H9 (cell line): ENCODE measurements around the gene WASF3. TPM values are rescaled to one million over a fixed set of nuclear protein-coding genes. Genes with fewer than 3 reads are reported as not detected.

Experiments
- DNase-seq: peaks from one replicate; pipeline ENCODE4 v3.0.0-alpha.2; 2017
- H2AFZ ChIP-seq: one replicate; pipeline ENCODE4 v1.6.1; 2013; ENCODE audit warnings: mild to moderate bottlenecking, low read length, control low read depth, moderate library complexity
- H2AK5ac ChIP-seq: 2 replicates; pipeline ENCODE4 v1.6.1; 2013; ENCODE audit warnings: low read length, control low read depth, mixed read lengths; ENCODE audit not compliant: insufficient read length
- H2BK120ac ChIP-seq: one replicate; pipeline ENCODE4 v1.6.1; 2013; ENCODE audit warnings: low read depth, mild to moderate bottlenecking, low read length, control low read depth, inconsistent platforms; ENCODE audit not compliant: poor library complexity, severe bottlenecking
- H2BK12ac ChIP-seq: 2 replicates; pipeline ENCODE4 v1.6.1; 2013; ENCODE audit warnings: low read length, control low read depth, mixed read lengths, low read depth; ENCODE audit not compliant: insufficient read length
- H2BK15ac ChIP-seq: 2 replicates; pipeline ENCODE4 v1.6.1; 2013; ENCODE audit warnings: low read depth, low read length, control low read depth
- H2BK20ac ChIP-seq: one replicate; pipeline ENCODE4 v1.6.1; 2013; ENCODE audit warnings: low read depth, mild to moderate bottlenecking, low read length, control low read depth, inconsistent platforms; ENCODE audit not compliant: poor library complexity, severe bottlenecking
- H2BK5ac ChIP-seq: 2 replicates; pipeline ENCODE4 v1.6.1; 2013; ENCODE audit warnings: low read length, control low read depth, mixed read lengths; ENCODE audit not compliant: insufficient read length
- H3K14ac ChIP-seq: 2 replicates; pipeline ENCODE4 v1.6.1; 2013; ENCODE audit warnings: low read length, control low read depth; ENCODE audit not compliant: insufficient read depth
- H3K18ac ChIP-seq: 2 replicates; pipeline ENCODE4 v1.6.1; 2013; ENCODE audit warnings: low read depth, mild to moderate bottlenecking, mixed read lengths, low read length, control low read depth; ENCODE audit not compliant: insufficient read length
- H3K23ac ChIP-seq: 2 replicates; pipeline ENCODE4 v1.6.1; 2013; ENCODE audit warnings: low read length, control low read depth, mixed read lengths, low read depth; ENCODE audit not compliant: insufficient read length
- H3K23me2 ChIP-seq: 2 replicates; pipeline ENCODE4 v1.6.1; 2013; ENCODE audit warnings: low read depth, mild to moderate bottlenecking, mixed read lengths, low read length, control low read depth; ENCODE audit not compliant: insufficient read length, poor library complexity, severe bottlenecking
- H3K27ac ChIP-seq: 2 replicates; pipeline ENCODE4 v1.5.1; 2013; ENCODE audit warnings: low read length, control low read depth, mixed read lengths, low read depth; ENCODE audit not compliant: insufficient read length
- H3K27me3 ChIP-seq: 2 replicates; pipeline ENCODE4 v1.6.1; 2013; ENCODE audit warnings: low read length, control low read depth, inconsistent platforms; ENCODE audit not compliant: insufficient read depth
- H3K4ac ChIP-seq: 2 replicates; pipeline ENCODE4 v1.6.1; 2013; ENCODE audit warnings: low read depth, mild to moderate bottlenecking, control low read depth, inconsistent platforms, low read length, moderate library complexity
- H3K4me1 ChIP-seq: 2 replicates; pipeline ENCODE4 v1.6.1; 2013; ENCODE audit warnings: low read length, control low read depth, inconsistent platforms; ENCODE audit not compliant: insufficient read depth
- H3K4me2 ChIP-seq: 2 replicates; pipeline ENCODE4 v1.6.1; 2013; ENCODE audit warnings: low read length, control low read depth, mixed read lengths; ENCODE audit not compliant: insufficient read length, insufficient read depth
- H3K56ac ChIP-seq: 2 replicates; pipeline ENCODE4 v1.6.1; 2013; ENCODE audit warnings: low read depth, mild to moderate bottlenecking, mixed read lengths, low read length, control low read depth; ENCODE audit not compliant: insufficient read length
- H3K79me1 ChIP-seq: 2 replicates; pipeline ENCODE4 v1.6.1; 2013; ENCODE audit warnings: low read depth, mild to moderate bottlenecking, moderate library complexity, low read length, control low read depth, inconsistent platforms; ENCODE audit not compliant: insufficient read depth, poor library complexity, severe bottlenecking
- H3K79me2 ChIP-seq: 2 replicates; pipeline ENCODE4 v1.6.1; 2013; ENCODE audit warnings: low read length, control low read depth, inconsistent platforms; ENCODE audit not compliant: insufficient read depth
- H3K9ac ChIP-seq: 2 replicates; pipeline ENCODE4 v1.6.1; 2013; ENCODE audit warnings: low read length, control low read depth, mixed read lengths; ENCODE audit not compliant: insufficient read length; ENCODE audit errors: extremely low read depth
- H3K9me3 ChIP-seq: one replicate; pipeline ENCODE4 v1.6.1; 2013; ENCODE audit warnings: low read depth, low read length, inconsistent platforms; ENCODE audit not compliant: control insufficient read depth
- H3T11ph ChIP-seq: one replicate; pipeline ENCODE4 v1.6.1; 2013; ENCODE audit warnings: mild to moderate bottlenecking, low read length, control low read depth, inconsistent platforms
- H4K20me1 ChIP-seq: one replicate; pipeline ENCODE4 v1.6.1; 2013; ENCODE audit not compliant: control insufficient read depth, insufficient read length, insufficient read depth
- H4K5ac ChIP-seq: 2 replicates; pipeline ENCODE4 v1.6.1; 2013; ENCODE audit warnings: low read depth, mild to moderate bottlenecking, mixed read lengths, low read length, control low read depth; ENCODE audit not compliant: insufficient read length
- H4K8ac ChIP-seq: replicated peaks from 2 replicates; pipeline ENCODE4 v1.6.1; 2013; ENCODE audit warnings: low read length, control low read depth, mixed read lengths, low read depth; ENCODE audit not compliant: insufficient read length
- H4K91ac ChIP-seq: 2 replicates; pipeline ENCODE4 v1.6.1; 2013; ENCODE audit warnings: low read depth, mild to moderate bottlenecking, moderate library complexity, mixed read lengths, low read length, control low read depth; ENCODE audit not compliant: insufficient read length
- H3K27ac Mint-ChIP-seq, 3 experiments: 2 replicates in 2 of 3; 3 replicates in 1 of 3; pipeline ENCODE4 v1.8.0; 2020 to 2021; ENCODE audit warnings: mixed read lengths in 3 of 3, mild to moderate bottlenecking in 1 of 3, moderate library complexity in 1 of 3
- H3K27me3 Mint-ChIP-seq: 2 replicates; pipeline ENCODE4 v1.8.0; 2021; ENCODE audit warnings: low read depth, mild to moderate bottlenecking, moderate library complexity, mixed read lengths
- H3K36me3 Mint-ChIP-seq, 3 experiments: 2 replicates in 2 of 3; 3 replicates in 1 of 3; pipeline ENCODE4 v1.8.0; 2020 to 2021; ENCODE audit warnings: low read depth in 3 of 3, mixed read lengths in 3 of 3; ENCODE audit not compliant: insufficient read depth in 1 of 3
- H3K4me1 Mint-ChIP-seq, 2 experiments: 2 replicates each; pipeline ENCODE4 v1.8.0; 2020; ENCODE audit warnings: mixed read lengths in 2 of 2
- H3K4me3 Mint-ChIP-seq, 2 experiments: 2 replicates in 1 of 2; 3 replicates in 1 of 2; pipeline ENCODE4 v1.8.0; 2020 to 2021; ENCODE audit warnings: mild to moderate bottlenecking in 2 of 2, mixed read lengths in 2 of 2, moderate library complexity in 1 of 2
- H3K9me3 Mint-ChIP-seq, 2 experiments: 2 replicates in 1 of 2; 3 replicates in 1 of 2; pipeline ENCODE4 v1.8.0; 2020; ENCODE audit warnings: mild to moderate bottlenecking in 2 of 2, mixed read lengths in 2 of 2, moderate library complexity in 1 of 2
- WGBS: extraction: QIAGEN DNeasy Blood & Tissue Kit; methylation state at CpG from one replicate; pipeline ENCODE4 v1.1.7; 2013; ENCODE audit warnings: missing lambda C conversion rate, low lambda C conversion rate, mixed read lengths; ENCODE audit not compliant: insufficient read length; ENCODE audit errors: extremely low coverage; 5-methylcytosine and 5-hydroxymethylcytosine counted together
- total RNA-seq: library from RNA; stranded (reverse); gene quantifications from 2 replicates; pipeline ENCODE4 v1.2.1, GENCODE V29; 2021
- TF ChIP-seq, protein P1 (sequence below): fragments of 200-600 bp; sonication (generic); conservative IDR thresholded peaks from 3 replicates; pipeline ENCODE4 v1.8.0; 2021; ENCODE audit warnings: antibody characterized with exemption, mild to moderate bottlenecking

The WASF3 gene
- total RNA-seq, 1 experiment from 2014 or later: 22.2 TPM

DNA sequence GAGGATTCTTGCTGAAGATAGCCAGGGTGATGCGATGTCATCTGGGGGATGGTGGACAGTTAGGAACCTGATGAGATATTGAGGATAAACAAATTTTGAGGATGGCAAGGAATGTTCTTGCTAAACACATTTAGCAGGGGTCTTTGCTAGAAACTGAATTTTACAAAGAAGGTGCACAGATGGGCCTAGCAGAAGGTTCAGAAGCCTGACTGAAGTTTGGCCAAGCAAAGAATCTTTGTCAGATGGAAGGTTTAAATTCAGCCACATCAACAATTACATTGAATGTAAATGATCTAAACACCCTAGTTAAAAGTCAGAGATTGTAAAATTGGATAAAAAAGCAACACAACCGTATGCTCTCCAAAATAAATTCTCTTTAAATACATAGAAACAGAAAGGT lies 68.8 kb downstream of the WASF3 start:
- Histone ChIP-seq H2BK20ac (no peak overlapping the region), H2BK5ac (no peak overlapping the region), H2AFZ (no peak overlapping the region), H2BK12ac (no peak overlapping the region), H3K27ac (no peak overlapping the region), H3K4me2 (no peak overlapping the region), H4K20me1 (no peaks in the 10 kb centered on the region), H4K8ac (no peak overlapping the region), H3K79me1 (no peaks in the 10 kb centered on the region), H4K91ac (no peak overlapping the region), H3K23ac (no peak overlapping the region), H2BK15ac (no peak overlapping the region), H4K5ac (no peak overlapping the region), H2BK120ac (no peak overlapping the region), H3K4me1 (no peaks in the 10 kb centered on the region), H3K23me2 (no peaks in the 10 kb centered on the region), H3K27me3 (no peaks in the 10 kb centered on the region), H2AK5ac (no peak overlapping the region), H3T11ph (no peak overlapping the region), H3K4ac (no peak overlapping the region), H3K56ac (no peak overlapping the region), H3K14ac (no peak overlapping the region), H3K18ac (no peak overlapping the region), H3K79me2 (0 out of 2 replicates have a peak, but pooled peaks cover 2% of the 10 kb centered on the region), H3K9ac (no peak overlapping the region), H3K9me3 (peaks cover 9% of the 10 kb centered on the region)
- TF ChIP-seq, protein P1, sequence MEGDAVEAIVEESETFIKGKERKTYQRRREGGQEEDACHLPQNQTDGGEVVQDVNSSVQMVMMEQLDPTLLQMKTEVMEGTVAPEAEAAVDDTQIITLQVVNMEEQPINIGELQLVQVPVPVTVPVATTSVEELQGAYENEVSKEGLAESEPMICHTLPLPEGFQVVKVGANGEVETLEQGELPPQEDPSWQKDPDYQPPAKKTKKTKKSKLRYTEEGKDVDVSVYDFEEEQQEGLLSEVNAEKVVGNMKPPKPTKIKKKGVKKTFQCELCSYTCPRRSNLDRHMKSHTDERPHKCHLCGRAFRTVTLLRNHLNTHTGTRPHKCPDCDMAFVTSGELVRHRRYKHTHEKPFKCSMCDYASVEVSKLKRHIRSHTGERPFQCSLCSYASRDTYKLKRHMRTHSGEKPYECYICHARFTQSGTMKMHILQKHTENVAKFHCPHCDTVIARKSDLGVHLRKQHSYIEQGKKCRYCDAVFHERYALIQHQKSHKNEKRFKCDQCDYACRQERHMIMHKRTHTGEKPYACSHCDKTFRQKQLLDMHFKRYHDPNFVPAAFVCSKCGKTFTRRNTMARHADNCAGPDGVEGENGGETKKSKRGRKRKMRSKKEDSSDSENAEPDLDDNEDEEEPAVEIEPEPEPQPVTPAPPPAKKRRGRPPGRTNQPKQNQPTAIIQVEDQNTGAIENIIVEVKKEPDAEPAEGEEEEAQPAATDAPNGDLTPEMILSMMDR: no peak
- DNase-seq: no peak
- Mint-ChIP-seq H3K4me1 (peaks cover 7 to 9% of the 10 kb centered on the region in 2 experiments), H3K36me3 (peaks cover 23 to 36% (median 24%) of the 10 kb centered on the region in 3 experiments), H3K27me3 (no peaks in the 10 kb centered on the region), H3K4me3 (no peak overlapping the region), H3K9me3 (peaks cover 16 to 27% of the 10 kb centered on the region in 2 experiments; a peak in 4 of 5 replicates), H3K27ac (no peak overlapping the region)
- no CpG with 5 or more reads among the region's 2 CpGs for WGBS
